Testis (tissue), 2 donors: ENCODE results near the gene C10orf67.

Experiments
- POLR2A ChIP-seq: fragments of 450-650 bp; IDR thresholded peaks from one replicate; pipeline ENCODE4 v1.6.1; 2017; ENCODE audit warnings: antibody characterized with exemption, mild to moderate bottlenecking, moderate library complexity
- TF ChIP-seq, protein P1 (sequence below), 3 experiments: fragments of 450-650 bp in 2 of 3; fragments of 200-600 bp in 1 of 3; sonication (generic) in 1 of 3; IDR thresholded peaks; one replicate each; pipeline ENCODE4 v1.5.1; 2016 to 2019; ENCODE audit warnings: antibody characterized with exemption in 3 of 3, mild to moderate bottlenecking in 2 of 3, moderate library complexity in 1 of 3

DNA sequence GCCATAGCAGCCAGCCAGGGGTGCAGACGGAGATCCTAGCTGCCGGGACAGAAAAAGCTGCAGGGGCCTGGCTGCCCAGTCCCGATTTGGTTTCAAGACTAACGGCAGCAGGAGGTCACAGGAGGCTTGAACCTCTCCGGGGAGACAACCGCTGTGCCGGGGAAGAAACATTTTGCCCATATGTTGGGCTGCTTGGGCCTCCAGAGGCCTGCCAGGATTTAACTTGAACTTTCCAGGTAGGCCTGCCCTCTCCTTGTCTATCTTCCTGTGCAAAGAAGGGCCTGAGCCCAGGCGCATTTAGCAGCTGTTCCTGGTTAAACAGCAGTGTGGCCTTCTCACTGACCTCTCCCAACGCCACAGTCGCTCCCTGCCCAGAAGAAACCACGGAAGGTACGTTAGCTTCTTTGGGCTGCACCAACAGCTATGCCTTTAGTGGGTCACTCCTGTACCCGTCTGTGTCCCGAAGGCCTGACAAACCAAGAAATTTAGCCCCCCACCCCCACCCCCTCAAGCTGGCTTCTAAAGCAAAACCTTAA lies 169.6 kb downstream of the C10orf67 start:
- no peak for TF ChIP-seq POLR2A
- TF ChIP-seq, protein P1, sequence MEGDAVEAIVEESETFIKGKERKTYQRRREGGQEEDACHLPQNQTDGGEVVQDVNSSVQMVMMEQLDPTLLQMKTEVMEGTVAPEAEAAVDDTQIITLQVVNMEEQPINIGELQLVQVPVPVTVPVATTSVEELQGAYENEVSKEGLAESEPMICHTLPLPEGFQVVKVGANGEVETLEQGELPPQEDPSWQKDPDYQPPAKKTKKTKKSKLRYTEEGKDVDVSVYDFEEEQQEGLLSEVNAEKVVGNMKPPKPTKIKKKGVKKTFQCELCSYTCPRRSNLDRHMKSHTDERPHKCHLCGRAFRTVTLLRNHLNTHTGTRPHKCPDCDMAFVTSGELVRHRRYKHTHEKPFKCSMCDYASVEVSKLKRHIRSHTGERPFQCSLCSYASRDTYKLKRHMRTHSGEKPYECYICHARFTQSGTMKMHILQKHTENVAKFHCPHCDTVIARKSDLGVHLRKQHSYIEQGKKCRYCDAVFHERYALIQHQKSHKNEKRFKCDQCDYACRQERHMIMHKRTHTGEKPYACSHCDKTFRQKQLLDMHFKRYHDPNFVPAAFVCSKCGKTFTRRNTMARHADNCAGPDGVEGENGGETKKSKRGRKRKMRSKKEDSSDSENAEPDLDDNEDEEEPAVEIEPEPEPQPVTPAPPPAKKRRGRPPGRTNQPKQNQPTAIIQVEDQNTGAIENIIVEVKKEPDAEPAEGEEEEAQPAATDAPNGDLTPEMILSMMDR (IDR thresholded peaks at IDR 0.05), result no peak
